BE2C (cell line): ENCODE measurements around the gene SCIN.

Experiments used
- DNase-seq: peaks from one replicate; pipeline ENCODE4 v3.0.0-alpha.2; 2020
- H3K27me3 ChIP-seq: fragments of 250-450 bp; sonication (Bioruptor Pico); 2 replicates; pipeline ENCODE4 v1.5.1; 2020; ENCODE audit warnings: mild to moderate bottlenecking
- H3K36me3 ChIP-seq: fragments of 250-450 bp; sonication (Bioruptor Pico); 2 replicates; pipeline ENCODE4 v1.5.1; 2020; ENCODE audit warnings: mild to moderate bottlenecking
- H3K4me1 ChIP-seq: fragments of 250-450 bp; sonication (Bioruptor Pico); 2 replicates; pipeline ENCODE4 v1.5.1; 2020
- H3K4me3 ChIP-seq: 2 replicates; pipeline ENCODE4 v1.5.1; 2011; ENCODE audit warnings: low read depth, low read length
- H3K9me3 ChIP-seq: fragments of 250-450 bp; sonication (Bioruptor Pico); 2 replicates; pipeline ENCODE4 v1.5.1; 2020
- CTCF ChIP-seq: IDR thresholded peaks from 2 replicates; pipeline ENCODE4 v1.5.1; 2012; ENCODE audit warnings: mild to moderate bottlenecking, low read depth, low read length

Gene SCIN

GRCh38 chr7:12534046-12534445 is 36.5 kb upstream of the SCIN start:
- no peak for DNase-seq
- H3K4me3 ChIP-seq, result no peak overlapping the region
- TF ChIP-seq CTCF, result no peak

GRCh38 chr7:12539681-12540080 is 30.8 kb upstream of the SCIN start:
- H3K36me3 ChIP-seq, result no peaks in the 10 kb centered on the region
- H3K4me1 ChIP-seq, result no peaks in the 10 kb centered on the region
- H3K4me3 ChIP-seq, result no peak overlapping the region
- TF ChIP-seq CTCF, result no peak
- no peaks in the 10 kb centered on the region for H3K9me3 ChIP-seq
- no peak for DNase-seq
- H3K27me3 ChIP-seq, result peaks cover 17% of the 10 kb centered on the region

More at GRCh38 chr7:12534046-12534445, 36.5 kb upstream of the SCIN start:
- Histone ChIP-seq H3K4me1 (no peaks in the 10 kb centered on the region), H3K36me3 (no peaks in the 10 kb centered on the region), H3K9me3 (no peaks in the 10 kb centered on the region), H3K27me3 (peaks cover 18% of the 10 kb centered on the region)

- H3K4me3 ChIP-seq, result no peak overlapping the region
- no peaks in the 10 kb centered on the region for H3K36me3 ChIP-seq
- H3K27me3 ChIP-seq, result peaks cover 17% of the 10 kb centered on the region
- no peaks in the 10 kb centered on the region for H3K9me3 ChIP-seq
- H3K4me1 ChIP-seq, result no peaks in the 10 kb centered on the region
- no peak for TF ChIP-seq CTCF
- no peak for DNase-seq
These were observed 29.7 kb upstream of the SCIN start for GRCh38 chr7:12540850-12541249.

- H3K4me3 ChIP-seq, result no peak overlapping the region
- DNase-seq, result no peak
- H3K36me3 ChIP-seq, result no peaks in the 10 kb centered on the region
- H3K27me3 ChIP-seq, result peaks cover 29% of the 10 kb centered on the region
- no peak for TF ChIP-seq CTCF
- H3K4me1 ChIP-seq, result no peaks in the 10 kb centered on the region
- no peaks in the 10 kb centered on the region for H3K9me3 ChIP-seq
These were observed 26.9 kb upstream of the SCIN start for GRCh38 chr7:12543586-12543985.

GRCh38 chr7:12549106-12549505 is 21.4 kb upstream of the SCIN start:
- no peaks in the 10 kb centered on the region for H3K9me3 ChIP-seq
- no peaks in the 10 kb centered on the region for H3K36me3 ChIP-seq
- no peak overlapping the region for H3K4me3 ChIP-seq
- DNase-seq, result no peak
- H3K27me3 ChIP-seq, result peaks cover 29% of the 10 kb centered on the region
- TF ChIP-seq CTCF, result no peak
- H3K4me1 ChIP-seq, result no peaks in the 10 kb centered on the region

GRCh38 chr7:12550956-12551355 is 19.6 kb upstream of the SCIN start:
- DNase-seq, result no peak
- H3K9me3 ChIP-seq, result no peaks in the 10 kb centered on the region
- H3K36me3 ChIP-seq, result no peaks in the 10 kb centered on the region
- H3K4me3 ChIP-seq, result no peak overlapping the region
- H3K4me1 ChIP-seq, result no peaks in the 10 kb centered on the region
- no peak for TF ChIP-seq CTCF
- H3K27me3 ChIP-seq, result peaks cover 32% of the 10 kb centered on the region
